B cell (primary cell): Measurements from ENCODE around the gene ZNF44.

ENCODE experiments used
- CTCF ChIP-seq: fragments of 200-600 bp; IDR thresholded peaks from one replicate; pipeline ENCODE4 v1.8.0; 2022; ENCODE audit warnings: antibody characterized with exemption, mild to moderate bottlenecking
- EZH2 ChIP-seq: IDR thresholded peaks from 2 replicates; pipeline ENCODE4 v1.6.1; 2012; ENCODE audit warnings: borderline replicate concordance, low read depth, mild to moderate bottlenecking, moderate library complexity, low read length; ENCODE audit not compliant: insufficient read depth, poor library complexity, severe bottlenecking

- TF ChIP-seq CTCF (no peak), EZH2 (no peak)
These were observed 10.5 kb downstream of the ZNF44 start for GRCh38 chr19:12284226-12284625.
